HG03175 (cell line): Measurements from ENCODE around the gene ZNF398.
"Not testable (repeated sequence)": the region's sequence is repeated elsewhere in the genome, so short reads cannot be mapped to it uniquely, and the experiment has no call there.

Experiments
- ATAC-seq: cut with Tn5 transposase; IDR thresholded peaks from one replicate; pipeline ENCODE4 v1.9.1; 2021; ENCODE audit warnings: mild to moderate bottlenecking, moderate library complexity; ENCODE audit not compliant: unreplicated experiment

Gene ZNF398

GRCh38 chr7:149223761-149224160 is 76.5 kb downstream of the ZNF398 start:
- no peak for ATAC-seq

GRCh38 chr7:149224352-149224751 is 77.1 kb downstream of the ZNF398 start:
- ATAC-seq: no peak

DNA sequence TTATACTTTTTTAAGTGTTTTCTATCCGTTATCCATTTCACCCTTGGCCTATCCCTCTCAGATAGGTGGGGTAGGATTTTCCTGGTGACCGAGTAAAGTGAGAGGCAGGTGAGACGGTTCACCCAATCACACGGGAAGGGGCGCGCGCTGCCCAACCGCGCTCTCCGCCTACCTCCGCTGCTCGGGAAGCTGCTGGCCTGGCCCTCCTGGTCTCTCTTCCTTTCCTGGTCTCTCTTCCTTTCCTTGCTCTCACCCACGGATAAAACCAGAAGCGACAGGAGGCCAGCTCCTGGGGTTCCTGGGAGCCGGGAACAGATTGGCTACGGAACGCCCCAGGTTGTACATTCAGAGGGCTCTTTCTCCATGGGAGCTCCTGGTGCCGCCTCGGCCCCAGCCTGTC is 77.9 kb downstream of the ZNF398 start:
- ATAC-seq: no peak

DNA sequence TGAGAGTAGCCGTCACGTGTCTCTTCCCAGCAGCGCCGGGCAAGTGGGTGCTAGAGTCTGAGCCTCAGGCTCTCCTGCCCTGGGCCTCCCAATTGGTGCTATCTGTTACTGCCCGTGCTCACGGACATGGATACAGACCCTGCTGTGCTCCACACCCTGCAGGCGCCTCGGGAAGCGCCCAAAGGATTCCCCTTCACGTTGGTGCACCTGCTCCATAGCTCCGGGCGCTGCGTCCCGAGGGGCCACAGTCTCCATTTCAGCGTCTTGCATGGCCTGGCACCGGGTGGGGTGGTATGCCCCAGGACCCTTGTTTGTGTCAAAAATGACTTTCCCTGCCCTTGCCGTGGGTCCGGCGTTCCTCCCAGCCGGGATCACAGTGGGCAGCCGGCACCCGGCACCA is 78.4 kb downstream of the ZNF398 start:
- ATAC-seq: no peak

DNA sequence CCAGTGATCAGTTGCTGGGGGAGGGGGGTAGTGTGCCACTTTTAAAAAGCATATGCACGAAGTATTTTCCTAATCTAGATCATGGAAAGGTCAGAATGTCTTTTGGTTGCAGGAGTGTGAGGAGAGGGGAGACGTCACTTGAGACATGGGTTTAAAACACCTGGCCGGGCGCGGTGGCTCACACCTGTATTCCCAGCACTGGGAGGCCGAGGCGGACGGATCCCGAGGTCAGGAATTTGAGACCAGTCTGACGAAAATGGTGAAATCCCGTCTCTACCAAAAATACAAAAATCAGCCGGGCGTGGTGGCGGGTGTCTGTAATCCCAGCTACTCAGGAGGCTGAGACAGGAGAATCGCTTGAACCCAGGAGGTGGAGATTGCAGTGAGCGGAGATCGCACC is 79.1 kb downstream of the ZNF398 start:
- ATAC-seq: not testable (repeated sequence)

- no peak for ATAC-seq
These were observed 79.7 kb downstream of the ZNF398 start for GRCh38 chr7:149226840-149227494.

DNA sequence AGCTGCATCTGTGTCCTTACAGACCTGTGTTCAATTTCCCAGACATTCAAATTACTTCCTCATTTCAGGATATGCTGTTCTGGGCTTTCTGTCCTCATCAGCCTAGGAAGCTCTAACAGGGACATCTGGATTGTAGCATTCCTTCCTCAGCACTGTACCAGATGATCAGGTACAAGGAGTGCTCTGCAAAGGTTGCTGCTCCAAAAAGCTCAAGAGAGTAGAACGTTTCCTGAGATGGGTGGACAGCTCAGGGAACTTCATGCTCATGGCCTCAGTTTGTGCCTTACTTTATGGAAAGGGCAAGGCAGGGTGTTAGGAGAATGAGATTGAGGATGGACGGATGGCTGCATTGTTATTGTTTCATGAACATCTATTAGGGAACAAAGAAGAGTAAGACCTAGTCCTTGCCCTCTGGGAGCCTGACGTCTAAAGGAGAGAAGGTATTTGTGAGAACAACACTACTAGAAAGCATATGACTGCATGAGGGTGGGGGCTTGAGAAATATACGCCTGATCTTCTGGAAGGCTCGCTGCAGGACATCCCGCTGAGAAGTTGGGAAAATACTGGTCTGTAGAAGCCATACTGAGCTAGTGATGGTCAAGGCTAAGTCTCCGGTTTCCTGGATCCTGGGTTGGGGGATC is 81.7 kb downstream of the ZNF398 start:
- ATAC-seq: no peak

DNA sequence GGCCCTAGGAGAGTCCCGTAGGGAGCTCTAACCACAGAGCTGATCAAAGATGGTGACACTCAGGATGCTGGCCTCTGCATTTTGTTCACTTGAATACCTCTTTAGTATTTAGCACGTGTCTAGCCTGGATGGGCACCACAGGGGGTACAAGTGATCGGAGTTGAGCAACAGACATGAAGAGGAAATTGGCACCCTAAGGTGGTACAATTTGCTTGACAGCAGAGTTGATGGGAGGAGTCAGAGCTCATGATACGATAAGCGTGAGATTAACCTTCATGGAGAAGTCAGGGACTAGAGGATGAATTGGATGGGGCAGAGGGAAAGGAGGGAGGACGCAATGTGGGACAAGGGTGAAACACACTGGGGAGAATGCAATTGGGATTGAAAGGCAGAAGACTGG is 82.3 kb downstream of the ZNF398 start:
- no peak for ATAC-seq

GRCh38 chr7:149232362-149232761 is 85.1 kb downstream of the ZNF398 start:
- ATAC-seq: no peak
